GM18858 (cell line): ENCODE data around the gene CELF2.
A peak's percentile ranks its signal among the peaks of the same experiment; 100 is the strongest.

Source experiments
- ATAC-seq: cut with Tn5 transposase; IDR thresholded peaks from one replicate; pipeline ENCODE4 v1.9.1; 2021; ENCODE audit not compliant: unreplicated experiment

Gene CELF2

DNA sequence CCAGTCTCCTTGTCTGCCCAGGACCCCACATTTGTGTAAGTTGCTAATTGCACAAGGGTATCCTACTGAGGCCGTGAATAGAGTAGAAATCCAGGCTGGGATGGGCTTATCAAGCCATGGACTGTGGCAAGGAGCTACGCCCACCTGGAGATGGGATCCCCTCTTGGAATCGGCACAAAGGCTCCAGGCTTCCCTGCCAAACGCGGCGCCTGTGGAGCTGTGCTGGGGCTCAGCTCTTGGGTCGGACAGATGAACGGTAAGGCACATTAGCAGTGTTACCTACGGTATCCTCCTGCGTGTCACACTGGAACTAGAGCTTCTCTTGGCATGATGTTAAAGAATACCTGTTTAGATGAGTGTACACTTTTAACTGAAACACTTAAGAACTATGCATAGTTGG lies 196.7 kb downstream of the CELF2 start:
- ATAC-seq, result no peak

DNA sequence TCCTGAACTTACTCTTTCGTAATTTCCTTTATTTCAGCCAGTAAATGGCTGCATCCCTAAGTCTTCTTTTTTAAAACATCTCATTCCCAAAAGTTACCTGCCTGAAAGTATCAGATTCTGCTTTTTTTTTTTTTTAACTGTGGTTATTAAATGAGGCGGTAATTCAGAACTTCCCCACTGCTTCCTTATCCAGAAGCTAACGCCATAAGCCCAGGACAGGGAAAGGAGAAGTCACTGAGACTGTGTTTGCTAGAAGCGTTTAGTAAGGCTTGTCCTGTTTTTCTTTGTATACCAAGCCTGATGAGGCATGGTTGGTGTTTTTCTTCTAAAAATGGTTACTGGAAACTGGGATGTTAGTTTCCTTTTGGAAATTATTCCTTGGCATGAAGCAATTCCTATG lies 197.8 kb downstream of the CELF2 start:
- no peak for ATAC-seq

DNA sequence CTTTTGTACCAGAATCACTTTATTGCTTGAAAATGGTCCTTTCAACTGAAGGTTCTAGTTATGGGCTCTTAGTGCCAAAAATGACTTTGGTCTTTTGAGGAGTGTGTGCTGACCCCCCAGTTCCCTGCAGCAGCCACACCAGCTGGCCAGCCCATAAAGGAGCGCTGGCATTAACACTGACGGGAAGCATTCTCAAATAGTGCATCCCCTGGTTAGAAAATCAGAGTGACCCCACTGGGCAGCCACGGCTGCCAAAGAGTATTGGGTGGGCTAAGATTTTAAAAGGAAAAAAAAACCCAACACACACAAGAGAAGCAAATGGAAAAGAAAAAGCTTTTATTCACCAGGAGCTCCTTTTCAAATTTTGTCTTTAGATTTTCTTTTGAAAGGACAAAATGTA lies 199.8 kb downstream of the CELF2 start:
- ATAC-seq, result no peak

DNA sequence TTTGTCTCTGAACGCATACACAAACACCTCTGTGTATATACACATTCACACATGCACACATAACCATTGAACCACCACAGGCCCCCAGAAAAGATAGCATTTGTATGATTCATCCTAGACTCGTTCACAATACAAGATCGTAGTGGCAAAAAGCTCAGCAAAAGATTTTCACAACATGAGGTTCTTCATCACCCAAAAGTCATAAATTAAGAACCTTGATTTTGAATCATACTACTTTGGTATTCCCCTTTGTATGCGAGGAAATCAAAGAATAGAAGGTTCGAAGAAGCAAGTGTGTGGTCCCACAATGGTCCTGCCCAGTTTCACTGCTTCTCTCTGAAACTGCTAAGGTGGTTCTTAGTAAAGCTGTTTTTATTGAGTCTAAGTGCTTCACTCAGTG lies 200.7 kb downstream of the CELF2 start:
- ATAC-seq, result no peak

DNA sequence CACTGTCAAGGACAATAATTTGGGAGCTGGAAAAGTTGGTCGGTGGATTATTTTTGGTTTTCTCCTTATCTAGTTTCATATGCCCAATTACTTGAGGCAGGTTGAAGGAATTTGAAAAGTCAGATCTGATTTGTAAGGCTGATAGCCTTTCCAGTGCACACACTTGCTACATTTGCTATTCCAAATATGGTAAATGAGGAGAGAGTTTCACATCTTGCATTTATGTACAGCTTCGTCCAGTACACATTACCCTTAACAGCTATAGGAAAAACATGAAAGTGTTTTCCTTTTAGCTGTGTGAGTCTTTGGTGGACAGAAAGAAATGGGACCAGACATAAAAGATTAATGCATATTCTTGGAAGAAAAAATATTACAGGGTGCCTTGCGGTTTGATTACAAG lies 201.8 kb downstream of the CELF2 start:
- ATAC-seq, result no peak

DNA sequence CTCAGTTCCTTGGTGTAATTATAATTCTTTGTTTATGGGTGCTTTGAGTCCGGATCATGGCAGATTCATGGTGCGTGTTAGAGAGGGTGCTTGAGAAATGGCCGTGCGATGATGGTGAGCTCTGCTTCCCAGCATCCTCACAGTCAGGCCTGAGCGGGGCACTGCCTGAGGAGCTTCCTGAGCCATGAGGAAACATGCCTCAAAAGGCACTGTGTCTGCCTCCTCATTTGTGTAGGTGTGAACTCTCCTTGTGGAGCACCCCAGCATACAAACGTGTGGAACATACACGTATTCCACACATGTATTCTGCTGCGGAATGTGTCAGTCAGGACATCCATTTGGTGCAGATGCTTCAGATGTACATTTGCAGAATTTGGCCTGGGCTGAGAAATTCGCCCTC lies 205.4 kb downstream of the CELF2 start:
- ATAC-seq, result no peak

DNA sequence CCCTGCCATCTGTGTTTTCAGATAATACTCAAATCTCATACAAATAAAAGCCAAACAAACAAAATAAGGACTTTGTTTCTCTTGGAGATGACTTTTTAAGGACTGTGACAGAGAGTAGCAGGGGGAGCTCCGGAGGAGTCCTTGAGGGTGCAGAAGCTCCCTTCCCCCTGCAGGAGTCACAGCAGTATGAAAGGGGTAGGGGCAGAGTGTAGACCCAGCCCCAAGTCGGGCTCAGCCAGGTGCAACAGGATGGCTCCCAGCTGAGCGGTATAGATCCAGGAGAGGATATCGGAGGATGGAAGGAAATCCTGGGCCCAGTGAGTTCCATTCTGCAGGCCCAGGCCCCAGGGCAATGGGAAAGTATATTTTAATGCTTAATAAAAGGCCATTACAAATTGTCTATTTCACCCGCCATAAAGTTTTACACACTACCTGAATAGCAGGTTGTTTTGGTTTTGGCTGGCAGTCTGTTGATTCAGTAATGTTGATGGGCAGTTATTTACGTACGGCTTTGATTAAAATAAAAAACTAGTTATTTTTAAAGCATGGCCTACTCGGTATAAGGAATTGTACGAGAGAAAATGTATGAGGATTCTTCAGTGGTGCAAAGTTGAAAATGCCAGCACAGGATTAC lies 206.0 kb downstream of the CELF2 start:
- no peak for ATAC-seq

DNA sequence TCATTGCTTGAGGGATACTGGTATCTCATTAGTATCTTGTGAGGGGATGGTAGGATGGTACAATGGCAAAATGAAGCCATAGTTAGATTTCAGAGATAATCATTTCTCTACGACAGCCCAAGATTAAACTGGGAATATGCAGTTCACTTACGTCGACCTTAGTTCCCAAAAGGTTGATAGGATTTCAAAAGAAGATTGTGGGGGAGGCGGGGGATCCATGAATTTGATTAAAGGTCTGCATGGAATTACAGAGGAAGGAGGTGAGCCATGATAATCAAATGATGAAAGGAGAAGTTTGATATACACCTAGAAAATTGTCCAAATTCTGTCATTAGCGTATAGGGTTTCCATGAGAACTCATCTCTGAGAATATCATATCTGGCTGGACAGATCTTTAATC lies 206.6 kb downstream of the CELF2 start:
- no peak for ATAC-seq

DNA sequence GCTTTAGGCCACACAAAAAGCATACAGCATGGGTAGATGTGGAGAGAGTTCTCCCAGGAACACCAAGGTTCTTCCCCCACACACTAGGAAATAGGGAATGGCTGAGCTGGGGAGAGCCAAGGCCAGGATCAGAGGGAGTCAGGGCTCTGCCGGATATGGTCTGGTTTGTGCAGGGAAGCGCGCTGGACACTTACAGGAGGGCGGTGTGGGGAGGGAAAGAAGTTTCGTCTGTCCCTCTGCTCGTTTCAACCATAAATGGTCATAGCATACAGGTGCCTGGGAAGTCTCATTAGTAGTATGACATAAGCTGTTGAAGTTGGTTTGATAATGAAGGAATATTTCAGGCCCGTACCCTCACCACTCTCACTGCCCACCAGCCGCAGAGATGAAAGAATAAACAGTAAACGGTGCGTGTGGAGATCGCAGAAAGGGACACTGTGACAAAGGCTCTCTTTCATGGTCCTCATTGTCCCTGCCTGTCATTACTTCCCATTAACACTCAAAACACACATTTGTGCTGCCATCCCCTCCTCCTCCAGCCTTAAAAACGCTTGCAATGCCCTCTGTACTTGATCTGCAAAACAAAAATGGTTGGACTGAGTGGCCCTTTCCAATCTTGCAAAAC lies 207.2 kb downstream of the CELF2 start:
- ATAC-seq, result no peak

DNA sequence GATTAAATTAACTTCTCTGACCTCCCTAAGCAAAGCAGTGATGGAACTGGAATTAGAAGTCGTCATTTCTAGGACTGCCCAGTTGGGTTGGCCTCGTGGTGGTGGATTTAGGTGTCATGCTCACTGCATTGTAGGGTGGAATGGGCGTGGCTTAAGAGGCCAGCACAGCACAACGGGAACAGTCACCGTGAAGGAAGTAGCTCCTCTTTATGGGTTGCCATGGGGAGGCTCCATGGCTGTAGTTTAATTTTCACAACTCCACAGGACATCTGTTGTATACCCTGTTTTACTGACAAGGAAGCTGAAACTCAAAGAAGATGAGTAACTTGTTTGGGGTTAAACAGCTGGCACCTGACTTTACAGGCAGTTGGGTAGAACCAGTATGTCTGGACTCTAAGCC lies 208.3 kb downstream of the CELF2 start:
- peak; percentile 37 for ATAC-seq

DNA sequence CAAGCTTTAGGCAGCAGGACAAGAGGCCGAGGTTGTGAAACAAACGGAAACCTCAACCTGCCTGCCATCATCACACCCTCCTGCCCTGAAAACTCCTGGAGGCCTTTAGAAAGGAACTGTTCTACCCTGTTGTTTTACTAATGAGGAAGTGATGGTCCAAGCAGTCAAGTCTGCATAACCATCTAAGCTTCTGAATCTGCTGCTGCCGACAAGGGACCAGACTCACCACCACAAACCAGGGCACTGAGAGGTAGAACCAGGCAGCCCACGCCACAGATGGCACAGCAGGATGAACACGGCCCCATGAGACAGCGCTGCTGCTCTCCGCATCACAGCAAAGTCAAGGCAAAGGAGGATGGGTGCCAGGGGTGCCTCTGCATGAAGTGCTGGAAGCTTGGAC lies 209.4 kb downstream of the CELF2 start:
- peak; percentile 38 for ATAC-seq

DNA sequence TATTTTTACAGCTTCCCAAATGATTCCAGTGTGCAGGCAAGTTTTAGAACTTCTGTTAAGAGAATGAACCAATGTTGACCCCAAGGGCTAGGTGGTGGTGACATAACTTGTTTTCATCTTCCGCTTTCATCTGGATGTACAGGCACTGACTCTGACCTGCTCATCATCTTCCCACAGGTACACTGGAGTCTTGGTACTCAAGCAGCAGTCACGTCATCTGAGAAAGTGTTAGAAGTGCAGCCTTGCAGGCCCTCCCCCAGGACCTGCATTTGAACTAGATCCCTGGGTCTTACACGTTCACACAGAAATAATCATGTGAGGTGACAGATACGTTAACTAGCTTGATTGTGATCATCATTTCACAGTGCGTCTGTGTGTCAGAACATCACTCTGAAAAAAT lies 212.2 kb downstream of the CELF2 start:
- no peak for ATAC-seq

DNA sequence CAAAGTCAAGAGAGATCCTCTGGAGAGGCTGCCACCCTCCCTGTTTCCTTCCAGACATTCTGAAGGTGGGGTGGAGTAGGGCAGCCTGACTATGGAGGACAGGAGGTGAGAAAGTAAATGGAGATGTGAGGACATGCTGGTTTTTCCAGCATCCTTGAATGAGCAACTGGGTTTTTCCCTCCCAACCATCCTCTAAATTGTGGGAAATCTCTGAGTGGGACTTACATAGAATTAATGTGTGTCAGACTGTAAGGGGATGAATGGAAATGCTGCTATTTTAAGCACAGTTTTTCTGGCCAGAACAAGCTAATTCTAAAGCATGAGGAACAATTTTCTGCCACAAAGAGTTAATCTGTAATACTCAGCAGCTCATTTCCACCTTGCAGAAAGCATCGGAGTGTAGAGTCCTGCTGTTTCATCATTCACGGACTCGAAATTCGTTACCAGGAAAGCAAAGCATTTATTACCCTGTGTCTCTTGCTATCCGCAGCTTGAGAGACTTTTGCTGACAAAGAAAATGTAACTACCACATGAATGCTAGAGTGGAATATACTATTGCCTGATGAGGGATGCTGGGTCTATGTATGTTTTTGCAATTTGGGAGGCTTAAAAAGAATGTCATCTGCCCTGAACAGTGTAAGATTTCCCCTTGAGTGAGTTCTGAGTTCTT lies 213.0 kb downstream of the CELF2 start:
- ATAC-seq, result no peak

DNA sequence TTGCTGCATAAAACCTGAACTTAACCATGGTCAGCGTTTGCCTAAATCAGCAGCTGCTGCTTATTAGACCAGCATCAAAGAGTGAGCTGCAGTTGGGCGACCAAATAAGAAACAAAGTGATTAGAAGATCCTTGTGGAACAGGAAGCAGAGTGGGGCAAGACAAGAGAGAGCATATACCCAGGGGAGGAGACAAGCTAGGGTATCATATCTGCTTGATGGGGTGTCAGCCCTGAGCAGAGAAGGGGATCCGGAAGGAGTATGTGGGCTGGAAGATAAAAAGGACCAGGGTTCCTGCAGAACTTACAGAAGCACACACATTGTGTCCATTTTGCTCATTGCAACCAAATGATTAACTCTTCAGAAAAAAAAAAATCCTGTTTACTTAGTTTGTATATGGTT lies 213.6 kb downstream of the CELF2 start:
- no peak for ATAC-seq

DNA sequence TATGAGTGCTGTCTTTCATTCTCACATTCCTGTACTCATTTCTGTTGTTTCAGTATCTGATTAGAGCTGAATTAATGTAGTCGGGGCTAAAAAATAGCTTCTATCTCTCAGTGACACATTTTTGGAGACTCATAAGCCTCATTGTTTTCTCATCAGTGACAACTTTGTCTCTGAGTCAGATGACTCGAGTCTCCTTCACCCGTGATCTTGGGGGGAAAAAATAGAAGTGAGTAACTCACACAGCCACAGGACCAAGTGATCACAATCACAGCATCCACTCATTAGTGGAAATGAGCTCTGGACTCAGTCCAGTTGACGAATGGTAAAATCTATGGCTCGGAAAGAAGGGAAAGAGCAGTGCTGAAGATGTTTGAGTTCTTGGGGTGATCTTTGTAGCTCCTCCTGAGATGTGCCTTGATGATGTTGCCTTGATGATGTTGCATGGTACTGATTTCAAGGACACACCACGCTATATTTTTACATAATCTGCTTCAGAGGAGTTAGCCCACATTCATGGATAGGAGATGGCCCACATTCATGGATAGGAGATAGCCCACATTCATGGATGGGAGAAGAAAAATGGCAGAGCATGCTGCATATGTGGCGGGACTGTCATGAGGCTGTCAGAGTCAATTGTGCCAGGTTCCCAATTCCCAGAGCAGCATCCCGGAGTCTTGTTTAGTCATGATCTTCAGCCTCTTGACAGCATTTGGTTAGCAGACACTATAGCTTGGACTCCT lies 214.7 kb downstream of the CELF2 start:
- peak; percentile 28 for ATAC-seq

DNA sequence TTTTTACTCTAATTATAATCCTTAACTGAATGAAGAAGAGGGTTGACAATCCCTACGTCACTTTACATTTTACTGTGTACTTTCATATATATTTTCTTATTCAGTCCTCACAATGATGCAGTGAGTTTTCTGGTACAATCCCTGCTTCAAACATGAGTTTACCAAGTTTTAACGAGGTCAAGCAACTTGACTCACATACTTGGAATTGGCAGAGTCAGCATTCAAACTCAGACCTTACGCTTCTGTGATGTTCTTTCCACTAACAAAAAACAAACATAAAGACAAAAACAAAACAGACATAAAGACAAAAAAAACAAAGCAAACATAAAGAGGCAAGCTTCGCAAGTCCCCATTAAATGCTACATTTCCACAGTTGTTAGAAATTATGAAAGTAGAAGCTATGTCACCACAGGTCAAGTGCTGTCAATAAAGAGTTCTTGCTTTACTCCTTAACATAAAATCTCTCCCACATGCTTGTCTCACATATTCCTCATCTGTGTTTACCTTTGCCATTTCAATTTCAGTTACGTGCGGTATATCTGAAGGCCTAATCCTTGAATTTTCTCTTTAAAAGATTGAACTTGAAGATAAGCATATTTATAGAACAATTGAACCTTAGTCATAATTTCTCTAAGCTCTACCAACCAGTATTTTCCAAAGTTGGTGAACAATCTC lies 217.3 kb downstream of the CELF2 start:
- ATAC-seq, result no peak

DNA sequence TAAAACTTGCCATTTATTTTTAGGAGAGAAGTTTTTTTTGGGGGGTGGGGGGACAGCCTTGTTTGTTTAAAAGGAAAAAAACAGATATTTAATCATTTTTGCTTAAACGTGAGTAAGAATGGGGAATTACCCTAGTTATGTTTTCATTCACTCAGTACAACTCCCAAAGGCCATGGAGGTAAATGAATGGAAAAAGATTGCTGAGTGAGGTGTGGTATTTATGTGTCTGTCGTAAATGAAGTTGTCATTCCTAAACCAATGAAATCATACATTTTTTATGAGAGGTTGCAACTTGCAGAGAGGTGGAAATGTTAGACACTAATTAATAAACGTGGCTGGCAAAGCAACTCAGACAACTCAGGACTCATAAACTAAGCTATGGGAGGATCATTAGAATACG lies 218.1 kb downstream of the CELF2 start:
- no peak for ATAC-seq

DNA sequence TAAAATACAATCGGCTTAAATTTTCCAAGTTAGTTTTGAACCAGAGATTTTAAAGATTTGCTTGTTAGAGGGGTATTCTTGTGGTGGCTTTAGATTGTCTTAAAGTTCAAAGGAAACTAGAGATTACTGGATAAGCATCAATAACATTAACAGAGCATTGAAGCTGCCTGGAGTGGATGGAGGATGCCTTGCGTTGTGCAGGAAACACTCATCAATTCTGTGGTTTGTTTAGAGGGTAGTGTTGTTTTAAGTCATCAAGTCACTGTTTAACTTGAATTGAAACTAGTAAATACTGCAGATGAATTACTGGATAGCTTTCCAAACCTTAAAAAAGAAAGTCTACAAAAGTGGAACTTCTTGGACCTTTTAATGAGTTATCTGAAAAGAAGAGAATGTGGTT lies 218.6 kb downstream of the CELF2 start:
- ATAC-seq, result peak; percentile 76

DNA sequence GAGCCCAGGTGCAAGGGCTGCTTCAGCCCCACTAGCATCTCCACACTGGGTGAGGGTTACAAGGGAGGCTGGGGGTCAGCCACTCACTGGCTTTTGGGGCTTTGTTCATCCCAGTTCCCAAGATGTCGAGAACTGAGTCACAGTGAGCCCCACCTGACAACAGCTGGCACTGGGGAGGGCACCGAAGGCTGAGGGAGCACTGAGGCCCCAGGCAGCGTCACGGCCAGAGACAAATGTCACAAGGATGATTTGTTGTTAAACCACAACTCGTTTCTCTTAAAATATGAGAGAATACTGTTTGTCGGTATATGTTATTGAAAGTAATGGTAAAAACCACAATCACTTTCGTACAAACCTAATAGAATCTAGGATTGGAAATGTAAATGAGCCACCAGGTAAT lies 219.9 kb downstream of the CELF2 start:
- no peak for ATAC-seq

DNA sequence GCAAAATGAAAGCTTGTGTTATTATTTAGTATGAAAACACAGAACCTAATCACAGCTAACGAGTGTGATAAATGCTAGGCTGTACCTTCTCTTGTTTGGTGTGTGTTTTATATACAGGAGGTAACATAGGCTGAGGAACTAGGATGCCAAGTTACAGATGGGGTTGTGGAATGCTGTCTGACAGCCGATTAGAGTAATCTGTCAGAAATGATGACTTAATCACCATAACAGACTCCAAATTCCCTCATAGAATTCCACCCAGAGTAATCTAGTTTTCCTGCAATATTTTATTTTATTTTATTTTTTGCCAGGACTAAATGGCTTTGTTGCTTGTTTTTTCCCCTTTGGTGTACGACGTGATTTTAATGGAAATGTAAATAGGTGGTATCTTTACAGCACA lies 221.2 kb downstream of the CELF2 start:
- no peak for ATAC-seq

DNA sequence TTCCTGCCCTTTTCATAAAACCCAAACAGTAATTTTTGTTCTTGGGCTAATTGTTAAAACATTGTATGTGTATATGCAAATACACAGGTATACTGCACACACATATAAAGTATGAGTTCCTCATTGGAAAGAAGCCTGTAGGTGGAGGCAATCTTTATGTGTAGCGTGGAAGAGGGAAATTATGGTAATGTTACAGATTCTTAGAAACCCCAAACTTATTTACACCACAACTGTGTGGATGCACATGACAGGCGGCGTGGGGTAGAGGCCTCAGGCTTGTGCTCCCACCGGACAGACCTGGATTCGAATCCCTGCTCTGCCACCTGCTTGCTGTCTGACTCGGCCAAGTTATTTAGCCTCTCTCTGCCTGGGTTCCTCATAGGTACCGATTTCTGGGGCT lies 223.0 kb downstream of the CELF2 start:
- ATAC-seq, result no peak
